ENCODE data around the gene TP53I3.
"Not testable (repeated sequence)": the region's sequence is repeated elsewhere in the genome, so short reads cannot be mapped to it uniquely, and the experiment has no call there.

TP53I3 gene

GRCh38 chr2:24084386-24085199, at the start of gene TP53I3:
Gene TP53I3 (minus strand): TSS chr2:24084834. CDS start chr2:24084326, 508 bp downstream.
- DNase-seq = peak; percentile 86

DNA sequence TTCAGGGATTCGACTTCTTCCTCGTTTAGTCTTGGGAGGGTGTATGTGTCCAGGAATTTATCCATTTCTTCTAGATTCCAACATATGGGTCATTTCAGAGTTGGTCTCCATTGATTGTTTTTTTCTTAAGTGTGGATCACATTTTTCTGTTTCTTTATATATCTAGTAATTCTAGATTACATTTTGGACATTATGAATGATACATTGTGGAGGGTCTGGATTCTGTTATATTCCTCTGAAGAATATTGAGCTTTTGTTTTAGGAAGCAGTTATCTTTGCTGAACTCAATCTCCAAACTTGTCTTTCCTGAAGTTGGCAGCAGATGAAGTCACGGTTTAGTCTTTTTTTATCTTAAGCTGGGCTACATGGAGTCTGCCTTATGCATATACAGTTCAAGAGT, 47.9 kb upstream of the TP53I3 start:
- DNase-seq = no peak

GRCh38 chr2:24125956-24126355, 41.3 kb upstream of the TP53I3 start:
- DNase-seq = no peak

GRCh38 chr2:24123922-24124580, 39.4 kb upstream of the TP53I3 start:
- no peak for DNase-seq

DNA sequence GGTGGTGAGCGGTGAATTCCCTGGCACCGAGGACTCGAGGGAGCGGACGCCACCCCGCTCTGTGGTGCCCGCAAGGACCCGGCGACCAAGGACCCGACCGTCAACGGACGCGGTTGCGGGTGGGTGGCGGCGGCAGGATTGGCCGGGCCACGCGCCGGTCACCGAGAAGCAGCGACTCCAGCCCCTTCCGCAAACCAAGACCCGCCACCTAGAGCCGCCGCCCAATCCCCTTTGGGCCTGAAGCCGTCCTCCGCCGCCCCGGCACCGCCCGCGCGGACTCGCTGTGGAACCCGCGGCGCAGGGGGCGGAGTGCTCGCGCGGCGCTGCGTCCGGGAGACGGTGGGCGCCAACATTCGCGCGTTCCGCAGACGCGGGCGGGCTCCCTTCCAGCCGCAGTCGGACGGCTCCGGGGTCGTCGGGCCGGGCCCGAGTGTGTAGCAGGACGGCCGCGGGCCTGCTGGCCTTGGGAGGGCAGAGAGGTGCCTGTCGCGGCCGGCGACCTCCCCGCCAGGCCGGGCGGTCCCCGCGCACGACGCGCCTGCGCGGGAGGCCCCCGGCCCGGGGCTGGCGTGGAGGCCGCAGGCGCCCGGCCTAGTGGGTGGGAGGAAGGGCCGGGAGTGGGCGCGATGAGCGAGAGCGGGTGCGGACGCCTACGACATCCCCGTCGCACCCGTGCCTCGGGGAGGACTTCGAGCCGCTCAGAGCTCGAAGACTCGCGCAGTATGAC, 38.7 kb upstream of the TP53I3 start, which contains the start of the genes FAM228B and PFN4:
Gene FAM228B (plus strand): TSS at position 275 of the 727 bp plus-strand sequence. CDS start 893 bp downstream, outside the sequence.
Gene PFN4 (minus strand): TSS at position 140 of the 727 bp plus-strand sequence. CDS start 799 bp downstream, outside the sequence.
- DNase-seq = peak; percentile 67

- no peak for DNase-seq
These were observed 37.9 kb upstream of the TP53I3 start for GRCh38 chr2:24122366-24123194.

- no peak for DNase-seq
These were observed 36.8 kb upstream of the TP53I3 start for GRCh38 chr2:24121469-24121868.

- no peak for DNase-seq
These were observed 36.4 kb upstream of the TP53I3 start for GRCh38 chr2:24121066-24121465.

DNA sequence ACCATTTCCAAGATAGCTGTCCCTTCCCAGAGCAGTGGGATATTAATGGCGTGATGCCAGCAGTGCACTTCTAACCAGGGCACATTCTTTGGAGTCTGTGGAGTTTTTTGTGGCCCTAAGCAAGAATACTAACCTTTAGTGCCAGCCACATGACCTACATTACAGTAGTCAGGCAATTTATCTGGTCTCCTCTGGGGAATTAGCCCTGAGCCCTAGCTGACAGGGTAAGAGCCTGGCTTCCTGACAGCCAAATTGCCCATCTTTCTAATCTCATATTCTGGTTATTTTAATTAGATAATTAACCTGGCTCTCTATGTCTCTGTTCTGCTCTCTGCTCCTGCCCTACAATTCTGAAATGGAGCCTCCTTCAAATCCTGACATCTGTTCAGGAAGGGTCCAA, 33.3 kb upstream of the TP53I3 start:
- no peak for DNase-seq

DNA sequence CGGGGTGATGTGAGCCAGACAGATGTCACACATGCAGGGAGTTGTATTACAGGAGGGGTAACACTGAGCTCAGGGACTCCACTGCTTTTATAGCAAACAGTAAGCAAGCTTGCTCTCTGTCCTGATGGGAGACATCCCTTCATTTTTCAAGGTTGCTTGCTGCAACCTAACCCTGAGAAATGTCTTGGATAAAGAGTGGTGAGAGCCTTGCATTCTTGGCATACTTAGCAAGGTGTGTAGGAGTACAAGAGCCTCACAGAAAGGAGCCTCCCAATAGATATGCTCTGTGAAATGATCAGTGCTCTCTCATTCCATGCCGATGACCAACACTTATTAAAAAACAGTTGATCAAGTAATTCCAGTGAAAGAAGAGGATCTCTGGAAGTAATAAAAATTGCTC, 30.4 kb upstream of the TP53I3 start:
- no peak for DNase-seq

DNA sequence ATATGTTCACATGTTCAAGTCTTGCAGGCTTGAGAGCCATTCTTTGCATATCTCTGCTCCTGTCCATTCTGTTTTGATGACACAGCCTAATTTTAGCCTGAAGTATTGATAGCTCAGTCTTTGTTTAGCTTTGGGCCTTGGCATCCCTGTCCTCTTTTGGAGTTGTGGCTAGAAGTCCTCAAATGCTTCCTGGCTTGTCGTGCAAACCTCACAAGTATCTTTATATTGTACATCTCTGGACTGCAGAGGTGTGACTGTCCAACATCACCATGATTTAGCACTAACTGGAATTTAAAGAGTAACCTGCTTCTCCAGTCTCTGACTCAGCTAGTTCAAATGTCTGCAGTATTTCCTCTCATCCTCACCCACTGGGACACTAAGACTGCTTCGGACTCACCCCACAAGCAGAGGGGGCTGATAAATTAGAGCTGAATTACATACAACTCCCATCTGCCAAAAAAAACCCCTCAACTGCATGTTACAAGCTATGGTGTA, 26.8 kb upstream of the TP53I3 start:
- no peak for DNase-seq

- DNase-seq = no peak
These were observed 26.1 kb upstream of the TP53I3 start for GRCh38 chr2:24110660-24111303.

GRCh38 chr2:24109431-24109830, 24.8 kb upstream of the TP53I3 start:
- not testable (repeated sequence) for DNase-seq

GRCh38 chr2:24107336-24107735, 22.7 kb upstream of the TP53I3 start:
- no peak for DNase-seq

GRCh38 chr2:24106786-24107185, 22.2 kb upstream of the TP53I3 start:
- no peak for DNase-seq

DNA sequence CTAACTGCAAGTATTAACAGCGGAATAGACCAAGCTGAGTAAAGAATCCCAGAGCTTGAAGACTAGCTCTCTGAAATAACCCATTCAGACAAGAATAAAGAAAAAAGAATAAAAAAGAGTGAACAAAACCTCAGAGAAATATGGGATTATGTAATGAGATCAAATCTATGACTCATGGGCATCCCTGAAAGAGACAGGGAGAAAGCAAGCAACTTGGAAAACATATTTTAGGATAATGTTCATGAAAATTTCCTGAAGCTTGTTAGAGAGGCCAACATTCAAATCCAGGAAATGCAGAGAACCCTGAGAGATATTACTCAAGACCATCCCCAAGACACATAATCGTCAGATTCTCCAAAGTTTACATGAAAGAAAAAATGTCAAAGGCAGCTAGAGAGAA, 21.2 kb upstream of the TP53I3 start:
- DNase-seq = no peak

- DNase-seq = no peak
These were observed 20.3 kb upstream of the TP53I3 start for GRCh38 chr2:24104906-24105305.

- no peak for DNase-seq
These were observed 19.5 kb upstream of the TP53I3 start for GRCh38 chr2:24104110-24104650.

DNA sequence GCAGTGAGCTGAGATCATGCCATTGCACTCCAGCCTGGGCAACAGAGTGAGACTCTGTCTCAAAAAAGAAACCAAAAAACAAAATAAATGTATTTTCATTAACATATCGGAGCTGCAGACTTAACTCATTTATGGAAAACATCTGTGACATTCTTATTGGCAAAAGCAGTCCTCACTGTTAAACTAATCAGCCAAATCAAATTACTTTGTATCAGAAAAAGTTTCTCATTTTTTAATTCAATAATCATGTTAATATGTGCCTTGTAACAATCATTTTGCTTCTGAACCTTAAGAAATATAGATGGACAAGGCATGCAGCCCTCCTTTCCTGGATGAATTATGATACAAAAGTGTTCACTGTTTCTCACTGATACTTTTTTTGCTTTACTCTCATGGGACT, 18.0 kb upstream of the TP53I3 start:
- DNase-seq = no peak

GRCh38 chr2:24101992-24102391, 17.4 kb upstream of the TP53I3 start:
- no peak for DNase-seq

DNA sequence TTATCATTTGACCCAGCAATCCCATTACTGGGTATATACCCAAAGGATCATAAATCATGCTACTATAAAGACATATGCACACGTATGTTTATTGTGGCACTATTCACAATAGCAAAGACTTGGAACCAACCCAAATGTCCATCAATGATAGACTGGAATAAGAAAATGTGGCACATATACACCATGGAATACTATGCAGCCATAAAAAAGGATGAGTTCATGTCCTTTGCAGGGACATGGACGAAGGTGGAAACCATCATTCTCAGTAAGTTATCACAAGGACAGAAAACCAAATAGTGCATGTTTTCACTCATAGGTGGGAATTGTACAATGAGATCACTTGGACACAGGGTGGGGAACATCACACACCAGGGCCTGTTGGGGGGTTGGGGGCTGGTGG, 16.1 kb upstream of the TP53I3 start:
- DNase-seq = not testable (repeated sequence)

All from CD4-positive, alpha-beta T cell treated with Interleukin-17A for 4 hours (primary cell).